ENCODE data around the gene DPCD.

DNA sequence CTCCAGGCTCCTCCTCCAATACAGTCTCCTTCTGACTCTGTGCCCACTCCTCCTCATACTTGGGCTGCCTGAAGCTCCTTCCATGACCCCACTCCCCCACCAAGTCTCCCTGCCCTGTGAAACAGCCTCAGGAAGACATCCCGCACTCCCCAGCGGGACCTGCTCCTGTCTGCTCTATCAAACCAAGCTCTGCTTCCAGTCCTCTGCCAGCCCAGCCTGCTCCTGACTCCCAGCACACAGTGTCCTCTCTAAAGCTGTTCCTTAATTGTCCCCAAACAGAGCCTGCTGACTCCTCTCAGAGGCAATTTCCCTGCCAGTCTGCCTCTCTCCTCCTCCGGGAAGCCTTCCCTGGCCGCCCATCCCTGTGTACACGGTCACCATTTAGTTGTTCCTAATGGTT is 9.9 kb upstream of the DPCD start:
- no peak for TF ChIP-seq EZH2phosphoT487 (IDR thresholded peaks at IDR 0.05; ENCODE audit: borderline replicate concordance, low read depth, low read length)
- TF ChIP-seq, protein P1, sequence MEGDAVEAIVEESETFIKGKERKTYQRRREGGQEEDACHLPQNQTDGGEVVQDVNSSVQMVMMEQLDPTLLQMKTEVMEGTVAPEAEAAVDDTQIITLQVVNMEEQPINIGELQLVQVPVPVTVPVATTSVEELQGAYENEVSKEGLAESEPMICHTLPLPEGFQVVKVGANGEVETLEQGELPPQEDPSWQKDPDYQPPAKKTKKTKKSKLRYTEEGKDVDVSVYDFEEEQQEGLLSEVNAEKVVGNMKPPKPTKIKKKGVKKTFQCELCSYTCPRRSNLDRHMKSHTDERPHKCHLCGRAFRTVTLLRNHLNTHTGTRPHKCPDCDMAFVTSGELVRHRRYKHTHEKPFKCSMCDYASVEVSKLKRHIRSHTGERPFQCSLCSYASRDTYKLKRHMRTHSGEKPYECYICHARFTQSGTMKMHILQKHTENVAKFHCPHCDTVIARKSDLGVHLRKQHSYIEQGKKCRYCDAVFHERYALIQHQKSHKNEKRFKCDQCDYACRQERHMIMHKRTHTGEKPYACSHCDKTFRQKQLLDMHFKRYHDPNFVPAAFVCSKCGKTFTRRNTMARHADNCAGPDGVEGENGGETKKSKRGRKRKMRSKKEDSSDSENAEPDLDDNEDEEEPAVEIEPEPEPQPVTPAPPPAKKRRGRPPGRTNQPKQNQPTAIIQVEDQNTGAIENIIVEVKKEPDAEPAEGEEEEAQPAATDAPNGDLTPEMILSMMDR (conservative IDR thresholded peaks at IDR 0.05; ENCODE audit: low read length): no peak

All from OCI-LY7 (cell line).